VCaP (cell line): ENCODE data around the gene FAM53C.

Experiments used
- H3K27ac ChIP-seq: fragments of 450-650 bp; 2 replicates; pipeline ENCODE4 v1.5.1; 2017
- TF ChIP-seq, protein P1 (sequence below): fragments of 450-650 bp; conservative IDR thresholded peaks from 2 replicates; pipeline ENCODE4 v1.5.1; 2017; ENCODE audit warnings: mild to moderate bottlenecking, moderate library complexity

Gene FAM53C

DNA sequence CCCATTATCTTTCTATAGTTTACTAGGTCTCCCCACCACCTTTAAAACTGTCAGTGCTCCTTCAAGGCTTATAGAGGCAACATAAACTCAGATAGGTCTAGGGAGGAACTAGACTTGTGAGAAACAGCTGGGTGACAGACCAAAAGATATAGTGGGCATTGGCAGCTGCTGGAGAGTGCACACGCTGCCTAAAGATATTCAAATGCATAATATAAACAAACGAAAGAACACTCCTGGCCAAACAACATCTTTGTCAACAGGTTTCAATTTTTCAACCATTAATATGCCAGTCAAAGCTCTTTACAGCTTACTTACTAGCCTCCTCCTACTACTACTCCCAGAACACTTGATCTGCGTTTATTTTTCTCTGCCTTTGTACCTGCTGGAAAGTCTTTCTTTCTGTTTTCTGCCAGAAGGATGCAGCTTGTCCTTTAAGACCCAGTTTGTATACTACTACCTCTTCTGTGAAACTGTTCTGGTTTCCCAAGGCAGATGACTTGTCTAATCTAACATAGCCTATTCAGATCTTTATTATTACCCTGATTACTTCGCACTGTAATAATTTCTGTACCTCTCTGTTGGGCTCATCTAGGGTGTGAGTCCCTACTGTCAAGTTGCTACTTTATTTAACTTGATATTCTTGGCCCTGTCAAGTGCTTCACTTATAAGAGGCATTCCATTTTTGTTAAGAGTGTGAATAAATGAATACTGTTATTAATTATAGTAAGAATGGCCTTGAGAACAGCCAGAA lies 28.7 kb downstream of the FAM53C start:
- peak overlapping the region; percentile 36 for H3K27ac ChIP-seq
- TF ChIP-seq, protein P1, sequence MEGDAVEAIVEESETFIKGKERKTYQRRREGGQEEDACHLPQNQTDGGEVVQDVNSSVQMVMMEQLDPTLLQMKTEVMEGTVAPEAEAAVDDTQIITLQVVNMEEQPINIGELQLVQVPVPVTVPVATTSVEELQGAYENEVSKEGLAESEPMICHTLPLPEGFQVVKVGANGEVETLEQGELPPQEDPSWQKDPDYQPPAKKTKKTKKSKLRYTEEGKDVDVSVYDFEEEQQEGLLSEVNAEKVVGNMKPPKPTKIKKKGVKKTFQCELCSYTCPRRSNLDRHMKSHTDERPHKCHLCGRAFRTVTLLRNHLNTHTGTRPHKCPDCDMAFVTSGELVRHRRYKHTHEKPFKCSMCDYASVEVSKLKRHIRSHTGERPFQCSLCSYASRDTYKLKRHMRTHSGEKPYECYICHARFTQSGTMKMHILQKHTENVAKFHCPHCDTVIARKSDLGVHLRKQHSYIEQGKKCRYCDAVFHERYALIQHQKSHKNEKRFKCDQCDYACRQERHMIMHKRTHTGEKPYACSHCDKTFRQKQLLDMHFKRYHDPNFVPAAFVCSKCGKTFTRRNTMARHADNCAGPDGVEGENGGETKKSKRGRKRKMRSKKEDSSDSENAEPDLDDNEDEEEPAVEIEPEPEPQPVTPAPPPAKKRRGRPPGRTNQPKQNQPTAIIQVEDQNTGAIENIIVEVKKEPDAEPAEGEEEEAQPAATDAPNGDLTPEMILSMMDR = no peak

DNA sequence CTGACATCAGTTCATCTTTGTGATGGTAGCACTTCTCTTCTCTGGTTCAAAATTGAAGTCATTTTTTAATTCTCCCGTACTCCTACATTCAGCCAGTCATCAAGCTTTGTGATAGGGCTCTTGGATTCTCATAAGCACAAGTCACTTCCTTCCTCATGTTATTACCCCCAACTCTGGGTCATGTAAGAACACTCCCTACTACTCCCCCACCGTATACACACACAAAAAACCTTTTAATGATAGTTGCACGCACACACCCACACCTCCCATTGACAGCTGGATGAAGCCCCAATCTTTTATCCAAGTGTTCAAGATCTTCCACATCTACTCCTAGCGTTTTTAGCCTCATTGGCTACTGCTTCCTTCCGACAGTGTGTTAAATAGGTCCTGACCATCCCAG lies 31.2 kb downstream of the FAM53C start:
- TF ChIP-seq, protein P1 = no peak
- H3K27ac ChIP-seq = no peak overlapping the region

DNA sequence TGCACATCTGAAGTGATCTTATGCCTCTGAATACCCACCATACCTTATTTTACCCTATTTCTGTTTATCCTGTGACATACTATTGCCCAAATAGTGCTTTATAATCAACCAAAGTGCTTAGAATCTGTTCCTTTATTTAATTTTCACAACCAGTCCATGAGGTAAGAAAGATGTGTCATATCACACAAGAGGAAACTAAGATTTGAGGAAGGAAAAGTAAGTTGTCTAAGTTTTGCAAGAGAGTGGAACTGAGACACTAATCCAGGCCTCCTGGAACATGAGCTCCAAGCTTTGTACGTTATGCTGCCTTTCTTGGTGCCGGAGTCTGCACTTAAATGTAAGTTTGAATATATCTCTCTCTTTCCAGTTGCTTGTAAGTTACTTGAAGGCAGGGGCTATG lies 31.6 kb downstream of the FAM53C start:
- TF ChIP-seq, protein P1 = no peak

DNA sequence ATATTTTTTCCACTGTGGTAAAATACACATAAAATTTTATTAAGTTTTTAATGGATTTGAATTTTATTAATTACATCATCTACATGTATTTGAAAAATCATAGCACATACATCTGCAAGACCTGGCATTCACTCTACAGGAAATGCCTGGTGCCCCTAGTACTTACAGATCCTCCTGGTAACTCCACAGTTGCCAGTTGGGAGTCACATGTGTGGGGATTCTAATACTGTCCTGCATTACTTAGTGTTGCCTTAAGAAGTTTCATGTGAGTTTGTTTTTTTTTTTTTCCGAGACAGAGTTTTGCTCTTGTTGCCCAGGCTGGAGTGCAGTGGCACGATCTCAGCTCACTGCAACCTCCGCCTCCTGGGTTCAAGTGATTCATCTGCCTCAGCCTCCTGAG lies 32.5 kb downstream of the FAM53C start:
- TF ChIP-seq, protein P1 = no peak
- H3K27ac ChIP-seq = no peak overlapping the region

More for the DNA sequence above, 31.6 kb downstream of the FAM53C start:
- H3K27ac ChIP-seq = no peak overlapping the region

DNA sequence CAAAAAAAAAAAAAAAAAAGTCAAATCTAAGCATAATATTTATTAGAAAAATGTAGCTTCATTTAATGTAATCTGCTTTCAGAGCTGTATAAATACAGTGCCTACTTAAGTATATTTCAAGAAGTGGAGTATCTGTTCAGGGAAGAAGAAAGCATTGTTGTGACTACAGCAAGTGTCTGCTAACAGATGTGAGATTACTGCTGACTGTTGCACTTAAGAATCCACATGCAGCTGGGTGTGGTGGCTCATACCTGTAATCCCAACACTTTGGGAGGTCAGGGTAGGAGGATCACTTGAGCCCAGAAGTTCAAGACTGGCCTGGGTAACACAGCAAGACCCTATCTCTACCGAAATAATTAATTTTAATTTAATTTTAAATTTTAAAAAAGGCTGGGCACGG lies 33.4 kb downstream of the FAM53C start:
- H3K27ac ChIP-seq = no peak overlapping the region
- TF ChIP-seq, protein P1 = no peak

DNA sequence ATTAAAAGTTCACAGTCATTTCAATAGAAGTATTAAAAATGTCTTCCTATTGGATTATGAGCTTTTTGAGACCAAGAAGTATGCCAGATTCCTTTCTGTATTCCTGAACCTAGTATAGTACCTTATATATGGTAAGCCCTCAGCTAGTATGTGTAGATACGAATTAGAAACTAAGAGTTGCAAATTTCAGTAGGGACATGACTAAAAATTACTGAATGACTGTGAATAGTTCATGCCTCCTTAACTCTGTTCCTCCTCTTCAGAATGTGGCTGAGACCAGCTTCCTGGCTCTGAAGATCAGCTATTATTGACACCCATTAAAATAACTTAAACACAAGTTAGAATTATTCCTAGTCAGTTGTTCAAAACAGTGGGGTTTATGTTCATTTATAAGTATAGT lies 34.2 kb downstream of the FAM53C start:
- TF ChIP-seq, protein P1 = no peak
- H3K27ac ChIP-seq = no peak overlapping the region

DNA sequence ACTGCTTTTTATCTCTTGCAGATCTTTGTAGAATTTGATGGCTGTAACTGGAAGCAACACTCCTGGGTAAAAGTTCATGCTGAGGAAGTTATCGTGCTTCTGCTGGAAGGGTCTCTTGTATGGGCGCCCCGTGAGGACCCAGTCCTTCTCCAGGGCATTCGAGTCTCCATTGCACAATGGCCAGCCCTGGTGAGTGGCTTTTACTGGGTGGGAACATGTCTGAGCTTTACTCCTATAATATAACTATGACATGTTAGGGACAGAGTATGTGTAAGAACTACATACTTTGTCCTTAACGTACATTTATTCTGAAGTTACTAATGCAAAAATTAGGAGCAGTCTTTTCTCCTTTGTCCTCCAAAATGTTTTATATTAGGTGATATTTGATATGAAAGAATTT lies 34.6 kb downstream of the FAM53C start:
- TF ChIP-seq, protein P1 = no peak

More for the DNA sequence above, 34.6 kb downstream of the FAM53C start:
- no peak overlapping the region for H3K27ac ChIP-seq
